ENCODE results near the gene CFAP410. TPM values are rescaled to one million over a fixed set of nuclear protein-coding genes. Genes with fewer than 3 reads are reported as not detected.

CFAP410 gene
- total RNA-seq, 4 donors from 2014 or later, result 18.5 to 35.3 (median 23.6) TPM

DNA sequence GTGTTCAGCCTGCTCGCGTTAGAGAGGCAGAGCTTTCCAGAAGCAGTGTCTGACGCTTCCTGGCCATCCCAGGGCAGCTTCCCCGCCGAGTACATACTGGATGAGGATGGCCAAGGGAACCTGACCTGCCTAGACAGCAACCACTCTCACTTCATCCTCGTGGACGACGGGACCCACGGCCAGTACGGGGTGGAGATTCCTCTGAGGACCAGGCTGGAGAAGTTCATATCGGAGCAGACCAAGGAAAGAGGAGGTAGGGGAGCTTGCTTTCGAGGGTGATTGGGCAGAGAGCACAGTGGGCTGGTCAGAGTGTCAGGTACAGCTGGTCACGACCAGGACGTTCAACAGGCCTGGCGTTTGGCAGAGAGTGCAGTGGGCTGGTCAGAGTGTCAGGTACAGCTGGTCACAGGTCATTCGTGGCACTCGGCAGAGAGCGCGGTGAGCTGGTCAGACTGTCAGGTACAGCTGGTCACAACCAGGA lies 36.6 kb upstream of the CFAP410 start:
- ATAC-seq (ENCODE audit: low FRiP score), result no peak
- TF ChIP-seq CTCF (IDR thresholded peaks at IDR 0.05), result no peak

DNA sequence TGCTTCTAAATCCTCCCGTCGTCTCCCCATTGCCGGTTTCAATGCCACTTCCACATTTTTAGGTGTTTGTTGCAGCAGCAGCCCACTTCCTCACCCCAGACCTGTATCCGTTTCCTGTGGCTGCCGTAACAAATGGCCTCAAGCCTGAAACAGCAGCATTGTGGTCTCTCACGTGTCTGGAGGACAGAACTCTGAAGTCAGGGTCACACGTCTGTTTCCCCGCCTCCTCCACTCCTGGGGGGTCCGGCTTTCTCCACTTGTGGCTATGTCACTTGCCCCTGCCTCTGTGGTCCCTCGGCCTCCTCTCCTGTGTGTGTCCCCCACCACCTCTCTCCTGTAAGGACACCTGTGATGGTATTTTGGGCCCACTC lies 36.1 kb upstream of the CFAP410 start:
- ATAC-seq (ENCODE audit: low FRiP score) (no peak), DNase-seq (ENCODE audit: low spot score) (no peak)
- TF ChIP-seq CTCF (IDR thresholded peaks at IDR 0.05), result no peak

More for the DNA sequence above, 36.6 kb upstream of the CFAP410 start:
- DNase-seq (ENCODE audit: low spot score), result no peak

DNA sequence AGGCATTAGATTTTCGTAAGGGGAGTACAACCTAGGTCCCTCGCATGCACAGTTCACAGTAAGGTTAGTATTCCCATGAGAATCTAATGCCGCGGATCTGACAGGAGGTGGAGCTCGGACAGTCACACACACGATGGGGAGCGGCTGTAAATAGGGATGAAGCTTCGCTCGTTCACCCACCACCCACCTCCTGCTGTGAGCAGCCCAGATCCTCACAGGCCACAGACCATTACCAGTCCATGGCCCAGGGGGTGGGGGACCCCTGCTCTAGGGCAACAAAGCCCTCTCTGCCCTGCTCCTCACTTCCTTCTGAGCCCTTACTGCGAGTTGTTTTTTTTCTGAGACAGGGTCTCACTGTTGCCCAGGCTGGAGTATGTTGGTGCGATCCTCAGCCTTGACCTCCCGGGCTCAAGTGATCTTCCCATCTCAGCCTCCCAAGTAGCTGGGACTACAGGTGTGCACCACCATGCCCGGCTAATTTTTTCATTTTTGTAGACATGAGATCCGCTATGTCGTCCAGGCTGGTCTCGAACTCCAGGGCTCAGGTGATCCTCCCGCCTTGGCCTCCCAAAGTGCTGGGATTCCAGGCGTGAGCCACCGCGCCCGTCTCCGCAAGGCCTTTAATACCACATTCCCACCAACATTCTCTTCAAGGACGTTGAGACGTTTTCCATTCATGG lies 35.6 kb upstream of the CFAP410 start:
- no peak for TF ChIP-seq CTCF (IDR thresholded peaks at IDR 0.05)
- ATAC-seq (ENCODE audit: low FRiP score) (no peak), DNase-seq (ENCODE audit: low spot score) (no peak)

GRCh38 chr21:44372616-44373015 lies 33.4 kb upstream of the CFAP410 start:
- ATAC-seq (ENCODE audit: low FRiP score) (no peak), DNase-seq (ENCODE audit: low spot score) (no peak)
- no peak for TF ChIP-seq CTCF (IDR thresholded peaks at IDR 0.05)

- ATAC-seq (ENCODE audit: low FRiP score) (no peak), DNase-seq (ENCODE audit: low spot score) (no peak)
- TF ChIP-seq CTCF (IDR thresholded peaks at IDR 0.05), result no peak
Observed at GRCh38 chr21:44371596-44371995, 32.4 kb upstream of the CFAP410 start.

DNA sequence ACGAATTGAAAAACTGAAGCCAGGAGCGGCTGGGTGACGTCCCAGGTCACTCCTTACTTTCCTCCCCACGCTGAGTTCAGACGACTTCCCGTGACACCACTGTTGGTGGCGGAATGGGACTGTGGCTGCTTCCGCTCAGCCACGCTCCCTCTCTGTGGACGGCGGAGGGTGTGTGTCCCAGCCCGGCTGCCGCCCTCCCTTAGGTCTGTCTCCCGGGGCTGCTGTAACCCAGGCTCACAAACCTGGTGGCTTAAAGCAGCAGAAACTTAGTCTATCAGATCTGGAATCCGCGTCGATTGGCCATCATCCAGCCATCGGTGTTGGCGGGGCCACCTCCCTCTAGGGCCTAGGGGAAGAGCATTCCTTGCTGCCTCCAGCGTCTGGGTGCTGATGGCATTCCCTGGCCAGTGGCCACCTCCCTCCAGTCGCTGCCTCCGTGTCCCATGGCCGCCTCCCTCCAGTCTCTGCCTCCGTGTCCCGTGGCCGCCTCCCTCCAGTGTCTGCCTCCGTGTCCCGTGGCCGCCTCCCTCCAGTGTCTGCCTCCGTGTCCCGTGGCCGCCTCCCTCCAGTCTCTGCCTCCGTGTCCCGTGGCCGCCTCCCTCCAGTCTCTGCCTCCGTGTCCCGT lies 31.7 kb upstream of the CFAP410 start:
- no peak for DNase-seq (ENCODE audit: low spot score)
- no peak for TF ChIP-seq CTCF (IDR thresholded peaks at IDR 0.05)
- no peak for ATAC-seq (ENCODE audit: low FRiP score)

All from omental fat pad (tissue), 4 donors.